Urinary bladder (tissue), 4 donors: ENCODE results near the gene BTBD9. TPM values are rescaled to one million over a fixed set of nuclear protein-coding genes. Genes with fewer than 3 reads are reported as not detected.

Source experiments
- DNase-seq: peaks from one replicate; pipeline ENCODE4 v3.0.0-alpha.2; 2015; ENCODE audit errors: extremely low spot score
- H3K27ac ChIP-seq: one replicate; pipeline ENCODE4 v1.5.1; 2013; ENCODE audit warnings: low read depth, mild to moderate bottlenecking, moderate library complexity
- H3K36me3 ChIP-seq: one replicate; pipeline ENCODE4 v1.6.1; 2013; ENCODE audit warnings: mild to moderate bottlenecking, moderate library complexity; ENCODE audit not compliant: insufficient read depth
- H3K4me1 ChIP-seq: one replicate; pipeline ENCODE4 v1.6.1; 2013; ENCODE audit warnings: mild to moderate bottlenecking, moderate library complexity; ENCODE audit not compliant: insufficient read depth
- H3K4me3 ChIP-seq: one replicate; pipeline ENCODE4 v1.5.1; 2013; ENCODE audit warnings: low read depth, low read length
- WGBS: extraction: QIAGEN DNeasy Blood & Tissue Kit; methylation state at CpG from one replicate; pipeline ENCODE4 v1.1.7; 2013; 5-methylcytosine and 5-hydroxymethylcytosine counted together
- polyA plus RNA-seq: library from polyadenylated mRNA; stranded (reverse); fragments of 200-250 nt; gene quantifications from one replicate; pipeline ENCODE4 v1.2.3, GENCODE V29; 2013
- total RNA-seq: library from RNA; depleted of rRNA; stranded (reverse); fragments of >200 nt; gene quantifications from one replicate; pipeline ENCODE4 v1.2.3, GENCODE V29; 2014
- donor health status: healthy with polysubstance abuse.
- donor health status: healthy.

BTBD9 gene
- total and polyA plus RNA-seq, 2 donors: 5.3 to 34.2 TPM

DNA sequence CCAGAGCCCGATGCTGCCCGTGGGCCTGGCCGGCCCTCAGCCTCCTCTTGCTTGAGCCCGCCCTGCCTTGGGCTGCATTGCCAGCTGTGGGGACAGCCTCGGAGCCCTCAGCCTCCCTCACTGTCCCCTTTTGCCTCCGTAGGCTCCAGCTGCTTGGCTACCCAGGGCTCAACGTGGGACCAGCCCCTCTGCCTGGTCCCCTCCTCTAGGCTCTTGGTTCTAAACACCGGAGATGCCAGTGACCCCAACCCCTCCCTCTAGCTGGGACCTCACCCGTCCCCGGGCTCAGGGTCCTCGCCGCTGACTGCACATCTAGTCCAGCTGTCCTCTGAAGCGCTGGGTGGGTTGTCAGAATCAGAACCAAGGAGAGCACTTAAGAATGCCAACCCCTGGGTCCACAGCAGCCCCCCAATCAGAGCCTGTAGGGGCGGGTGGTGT lies 475.0 kb downstream of the BTBD9 start:
- WGBS: 93% methylated on average over 14 of the region's 14 CpGs
- Histone ChIP-seq H3K4me1 (no peaks in the 10 kb centered on the region), H3K27ac (no peak overlapping the region), H3K36me3 (no peaks in the 10 kb centered on the region), H3K4me3 (no peak overlapping the region)
- no peak for DNase-seq

DNA sequence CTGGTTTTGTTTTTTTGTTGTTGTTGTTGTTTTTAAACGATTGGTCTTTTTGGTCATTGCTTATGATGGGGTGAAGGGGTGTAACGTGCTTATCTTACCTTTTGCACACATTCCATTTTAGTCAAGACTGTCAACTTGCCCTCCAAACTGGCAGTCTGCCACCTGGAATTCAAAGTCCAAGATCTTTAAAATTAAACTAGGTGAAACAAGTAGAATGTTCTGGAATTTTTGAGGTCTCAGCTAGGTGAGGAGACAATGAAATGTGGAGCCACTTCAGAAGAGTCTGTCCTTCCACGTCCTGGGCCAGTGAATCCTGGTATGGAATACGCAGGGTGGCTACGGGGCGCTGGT lies 475.6 kb downstream of the BTBD9 start:
- DNase-seq: no peak
- H3K36me3 ChIP-seq: no peaks in the 10 kb centered on the region
- WGBS: 88% methylated on average over 6 of the region's 6 CpGs
- no peak overlapping the region for H3K4me3 ChIP-seq
- H3K4me1 ChIP-seq: no peaks in the 10 kb centered on the region
- H3K27ac ChIP-seq: no peak overlapping the region

DNA sequence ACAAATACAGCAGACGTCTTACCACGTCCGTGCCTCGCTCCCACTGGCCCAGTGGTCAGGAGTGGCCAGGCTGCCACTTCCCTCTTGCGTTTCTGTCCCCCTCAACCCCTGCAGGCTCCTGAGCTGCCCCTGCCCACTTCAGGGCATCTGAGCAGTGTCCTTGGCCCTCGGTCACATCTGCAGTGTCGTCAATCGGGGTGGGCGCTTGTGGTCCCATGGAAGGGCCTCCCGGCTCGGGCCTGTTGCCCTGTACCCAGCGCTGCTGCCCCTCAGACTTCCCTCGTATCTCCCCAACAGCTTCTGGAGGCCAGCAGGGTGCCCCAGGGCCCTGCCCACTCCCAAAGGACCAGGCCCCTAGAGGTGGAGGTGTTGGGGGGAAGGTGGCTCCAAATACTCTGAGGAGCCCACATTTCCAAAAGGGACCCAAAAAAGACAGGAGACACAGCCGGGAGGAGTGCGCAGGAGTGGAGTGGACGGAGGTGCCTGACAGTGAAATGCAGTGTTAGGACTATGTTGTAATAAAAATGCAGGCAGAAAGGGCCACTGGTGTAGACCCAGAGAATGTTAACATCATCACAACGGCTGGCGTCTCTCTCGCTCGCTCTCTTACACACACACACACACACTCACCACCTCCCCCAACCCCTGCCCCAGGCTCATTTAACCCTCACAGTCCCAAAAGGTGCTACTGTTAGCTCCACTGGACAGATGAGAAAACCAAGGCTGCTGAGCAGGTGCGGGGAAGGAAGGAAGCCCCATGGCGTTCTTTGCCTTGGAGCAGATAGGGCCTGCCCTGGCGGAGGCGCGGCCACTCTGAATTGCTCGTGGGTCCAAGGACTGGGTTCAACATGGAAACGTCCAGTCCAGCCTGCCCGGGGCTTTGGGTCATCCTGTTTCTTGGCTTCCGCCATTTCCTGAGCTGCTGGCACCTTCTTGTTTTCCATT lies 476.3 kb downstream of the BTBD9 start:
- Histone ChIP-seq H3K4me3 (no peak overlapping the region), H3K36me3 (no peaks in the 10 kb centered on the region), H3K27ac (no peak overlapping the region), H3K4me1 (no peaks in the 10 kb centered on the region)
- WGBS: 82% methylated on average over 29 of the region's 29 CpGs
- no peak for DNase-seq

DNA sequence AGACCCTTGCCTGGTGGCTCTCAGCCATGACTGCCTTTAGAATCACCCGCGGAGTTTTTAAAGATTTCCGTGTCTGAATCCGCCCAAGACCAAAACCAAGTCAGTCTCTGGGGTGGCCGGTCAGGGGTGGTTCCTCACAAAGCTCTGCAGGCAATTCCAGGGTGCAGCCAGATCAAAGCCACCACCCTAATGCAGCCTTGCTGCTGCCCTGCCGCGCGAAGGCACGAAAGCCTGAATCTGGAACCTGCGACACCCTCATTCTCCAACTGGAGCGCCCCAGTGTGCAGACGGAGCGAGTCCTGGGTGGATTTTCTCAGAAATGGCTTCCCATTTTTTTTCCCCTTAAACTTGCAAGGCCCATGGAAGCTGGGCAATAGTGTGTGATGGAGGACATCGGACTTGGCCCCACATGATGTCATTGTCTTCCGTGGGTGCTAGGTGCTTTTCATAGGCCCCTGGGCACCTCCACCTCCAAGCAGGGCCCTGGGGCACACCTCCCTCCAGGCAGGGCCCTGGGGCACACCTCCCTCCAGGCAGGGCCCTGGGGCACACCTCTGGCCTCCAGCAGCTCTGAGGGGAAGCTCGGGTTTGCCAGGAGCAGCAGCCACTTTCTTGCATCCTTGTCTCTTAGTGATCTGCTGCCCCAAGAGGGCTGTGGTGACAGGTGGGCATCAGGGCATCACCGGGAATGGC lies 477.1 kb downstream of the BTBD9 start:
- DNase-seq: no peak
- H3K27ac ChIP-seq: no peak overlapping the region
- H3K4me3 ChIP-seq: no peak overlapping the region
- H3K36me3 ChIP-seq: no peaks in the 10 kb centered on the region
- no peaks in the 10 kb centered on the region for H3K4me1 ChIP-seq
- WGBS: 96% methylated on average over 17 of the region's 17 CpGs

DNA sequence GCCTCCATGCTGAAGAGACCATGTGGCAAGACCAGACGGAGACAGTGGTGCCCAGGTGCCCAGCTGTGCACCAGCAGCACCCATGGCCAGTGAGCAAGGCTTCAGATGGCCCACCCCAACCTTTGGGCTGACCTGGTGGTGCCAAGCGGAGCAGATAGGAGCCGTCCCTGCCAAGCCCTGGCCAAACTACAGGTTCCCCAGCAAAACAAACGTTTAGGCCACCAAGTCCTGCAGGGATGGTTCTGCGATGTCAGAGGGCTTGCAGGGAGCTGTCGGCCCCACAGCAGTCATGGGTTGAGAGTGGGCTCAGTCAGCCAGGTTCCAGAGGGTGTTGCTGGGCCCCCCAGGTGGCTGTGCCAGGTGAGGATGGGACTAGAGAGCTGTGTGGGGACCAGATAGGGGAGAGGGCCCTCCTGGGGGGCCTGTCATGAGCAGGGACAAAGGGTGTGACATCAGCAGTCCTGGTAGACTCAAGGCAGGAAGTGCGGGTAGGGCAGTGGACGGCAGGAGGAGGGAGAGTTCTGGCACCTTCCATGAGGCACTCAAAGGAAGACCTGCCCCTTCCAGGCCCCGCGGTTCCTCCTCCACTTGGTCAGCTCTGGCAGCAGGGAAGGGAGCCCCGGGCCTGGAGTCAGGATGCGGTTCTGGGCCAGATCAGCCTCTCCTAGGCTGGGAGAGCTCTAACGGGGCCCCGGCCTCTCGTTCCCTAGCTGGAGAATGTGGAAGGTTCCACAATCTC lies 477.8 kb downstream of the BTBD9 start:
- Histone ChIP-seq H3K4me1 (no peaks in the 10 kb centered on the region), H3K36me3 (no peaks in the 10 kb centered on the region), H3K27ac (no peak overlapping the region), H3K4me3 (no peak overlapping the region)
- 90% methylated on average over 15 of the region's 15 CpGs for WGBS
- DNase-seq: no peak

DNA sequence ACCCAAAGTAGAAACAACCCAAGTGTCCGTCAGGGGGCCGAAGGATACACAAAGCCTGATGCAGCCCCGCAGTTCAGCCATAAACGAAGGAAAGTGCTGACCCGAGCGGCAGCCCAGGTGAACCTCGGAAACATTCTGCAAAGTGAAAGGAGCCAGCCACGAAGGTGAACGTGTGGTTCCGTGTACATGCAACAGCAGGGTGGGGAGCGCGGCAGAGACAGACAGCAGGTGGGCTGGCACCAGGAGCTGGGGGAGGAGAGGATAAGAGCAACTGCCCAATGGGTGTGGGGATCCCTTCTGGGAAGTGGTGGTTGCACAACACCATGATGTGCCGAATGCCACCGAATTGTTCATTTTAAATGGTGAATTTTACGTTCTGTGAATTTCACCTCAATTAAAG lies 478.4 kb downstream of the BTBD9 start:
- Histone ChIP-seq H3K4me3 (no peak overlapping the region), H3K27ac (no peak overlapping the region), H3K4me1 (no peaks in the 10 kb centered on the region), H3K36me3 (no peaks in the 10 kb centered on the region)
- no peak for DNase-seq
- WGBS: 96% methylated on average over 15 of the region's 15 CpGs

DNA sequence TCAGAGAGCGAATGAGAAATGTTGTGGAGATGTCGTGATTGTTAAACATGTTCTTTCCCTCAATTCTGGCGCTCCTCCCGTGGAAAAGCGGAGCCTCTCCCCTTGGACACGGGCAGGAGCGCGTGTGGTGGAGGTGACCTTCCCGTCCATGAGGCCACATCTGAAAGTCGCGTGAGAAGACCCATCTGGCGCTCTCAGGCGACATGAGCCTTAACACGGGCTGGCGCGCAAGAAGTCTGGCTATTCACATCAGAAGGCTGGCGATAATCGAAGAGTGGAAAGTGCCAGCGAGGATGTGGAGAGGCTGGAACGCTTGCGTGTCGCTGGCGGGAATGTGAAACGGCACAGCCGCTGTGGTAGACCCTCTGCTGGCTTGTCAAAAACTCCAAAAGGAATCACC lies 478.9 kb downstream of the BTBD9 start:
- H3K4me1 ChIP-seq: no peaks in the 10 kb centered on the region
- H3K36me3 ChIP-seq: no peaks in the 10 kb centered on the region
- no peak for DNase-seq
- 96% methylated on average over 25 of the region's 25 CpGs for WGBS
- no peak overlapping the region for H3K4me3 ChIP-seq
- no peak overlapping the region for H3K27ac ChIP-seq

DNA sequence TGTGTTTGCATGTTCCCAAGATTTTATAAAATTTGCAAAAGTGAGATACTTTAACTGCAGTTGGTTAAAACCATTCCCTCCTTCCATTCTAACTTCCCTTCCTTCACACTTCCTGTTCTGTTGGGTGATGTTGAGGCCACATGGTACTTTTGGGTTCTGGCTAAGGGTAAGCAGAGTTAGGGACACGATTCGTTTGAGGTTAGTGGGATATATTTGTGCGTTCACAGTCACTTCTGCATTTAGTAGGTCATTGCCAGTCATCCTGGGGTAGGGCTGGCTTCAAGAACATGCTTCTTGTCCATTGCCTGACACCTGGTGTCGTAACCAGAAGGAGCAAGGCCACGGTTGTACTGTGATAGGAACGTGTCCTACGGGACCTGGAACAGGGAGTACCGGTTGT lies 480.1 kb downstream of the BTBD9 start:
- H3K4me3 ChIP-seq: no peak overlapping the region
- no peaks in the 10 kb centered on the region for H3K4me1 ChIP-seq
- no peaks in the 10 kb centered on the region for H3K36me3 ChIP-seq
- 81% methylated on average over 8 of the region's 8 CpGs for WGBS
- no peak for DNase-seq
- no peak overlapping the region for H3K27ac ChIP-seq

DNA sequence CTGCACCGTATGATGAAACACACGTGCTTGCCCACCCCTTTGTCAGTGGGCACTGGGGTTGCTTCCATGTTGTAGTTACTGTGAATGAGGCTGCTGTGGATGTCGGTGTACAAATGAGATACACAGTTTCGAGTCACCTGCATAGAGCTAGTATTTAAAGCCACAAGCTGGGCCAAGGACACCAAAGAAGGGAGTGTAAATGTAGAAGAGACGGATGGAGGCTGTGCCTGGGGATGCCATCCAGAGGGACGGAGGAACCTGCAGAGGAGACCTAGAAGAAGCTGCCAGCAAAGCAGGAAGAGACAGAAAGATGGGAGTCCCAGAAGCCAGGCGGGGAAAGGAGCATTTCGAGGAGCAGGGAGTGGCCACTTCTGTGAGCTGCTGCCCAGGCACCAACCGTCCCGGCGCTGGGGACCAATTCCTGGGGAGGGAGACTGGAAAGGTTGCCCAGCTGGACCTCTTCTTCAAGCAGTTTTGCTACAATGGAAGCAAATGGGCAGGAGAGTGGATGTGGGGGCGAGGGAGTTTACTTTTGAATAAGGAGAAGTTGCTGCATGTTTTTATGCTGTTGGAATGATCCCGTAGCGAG lies 480.9 kb downstream of the BTBD9 start:
- DNase-seq: no peak
- no peaks in the 10 kb centered on the region for H3K36me3 ChIP-seq
- no peak overlapping the region for H3K4me3 ChIP-seq
- WGBS: 89% methylated on average over 14 of the region's 14 CpGs
- no peak overlapping the region for H3K27ac ChIP-seq
- no peaks in the 10 kb centered on the region for H3K4me1 ChIP-seq

DNA sequence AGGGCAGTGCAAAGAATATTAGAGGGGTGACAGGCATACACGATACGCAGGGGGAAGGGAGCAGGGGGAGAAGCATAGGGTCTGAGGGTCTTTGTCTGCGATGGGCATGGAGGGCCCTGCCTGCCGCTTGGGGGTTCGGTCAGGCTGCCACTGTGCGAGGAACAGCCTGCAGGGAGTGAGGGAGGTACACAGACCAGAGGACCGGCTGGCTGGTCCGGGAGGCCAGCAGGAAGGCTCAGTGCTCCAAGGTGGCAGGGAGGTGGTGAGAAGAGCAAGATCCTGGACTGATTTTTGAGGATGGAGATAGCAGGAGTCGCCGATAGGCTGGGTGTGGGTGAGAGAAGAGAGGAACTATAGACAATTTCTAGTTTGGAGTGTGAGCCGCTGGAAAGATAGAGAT lies 481.8 kb downstream of the BTBD9 start:
- no peaks in the 10 kb centered on the region for H3K36me3 ChIP-seq
- H3K4me1 ChIP-seq: no peaks in the 10 kb centered on the region
- 91% methylated on average over 11 of the region's 11 CpGs for WGBS
- H3K27ac ChIP-seq: no peak overlapping the region
- H3K4me3 ChIP-seq: no peak overlapping the region
- DNase-seq: no peak

DNA sequence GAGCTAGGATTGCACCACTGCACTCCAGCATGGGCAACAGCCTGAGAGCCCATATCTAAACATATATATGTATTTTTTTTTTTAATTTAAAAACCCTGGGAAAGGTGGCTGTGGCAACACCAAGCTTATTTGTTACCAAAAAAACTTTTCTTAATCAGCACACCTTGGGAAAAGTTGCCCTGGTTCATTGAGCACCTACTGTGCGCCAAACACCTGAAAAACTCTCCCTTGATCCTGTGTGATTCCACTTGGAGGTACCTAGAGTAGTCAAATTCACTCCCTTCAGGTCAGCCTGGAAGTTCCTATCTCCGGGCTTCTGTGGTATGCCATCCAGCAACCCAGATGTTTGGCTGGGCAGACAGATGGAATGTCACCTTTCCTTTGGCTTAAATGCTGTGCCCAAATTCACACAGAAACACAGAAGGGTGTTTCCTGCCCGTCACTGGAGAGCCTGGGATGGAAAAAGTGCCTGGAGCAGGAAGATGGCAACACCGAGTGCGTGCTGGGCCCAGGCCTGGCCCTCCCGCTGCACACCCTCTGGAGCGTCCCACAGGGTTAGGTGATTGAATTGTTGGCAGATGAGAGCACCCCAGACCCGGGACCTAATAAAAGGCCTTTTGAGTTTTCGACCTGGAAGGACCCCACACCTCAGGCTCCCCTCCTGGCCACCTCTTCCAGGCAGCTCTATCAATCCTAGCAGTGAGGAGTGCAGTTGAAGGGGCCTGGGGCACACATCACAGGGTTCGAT lies 482.7 kb downstream of the BTBD9 start:
- Histone ChIP-seq H3K27ac (no peak overlapping the region), H3K4me3 (no peak overlapping the region), H3K36me3 (no peaks in the 10 kb centered on the region), H3K4me1 (no peaks in the 10 kb centered on the region)
- 95% methylated on average over 10 of the region's 10 CpGs for WGBS
- no peak for DNase-seq

DNA sequence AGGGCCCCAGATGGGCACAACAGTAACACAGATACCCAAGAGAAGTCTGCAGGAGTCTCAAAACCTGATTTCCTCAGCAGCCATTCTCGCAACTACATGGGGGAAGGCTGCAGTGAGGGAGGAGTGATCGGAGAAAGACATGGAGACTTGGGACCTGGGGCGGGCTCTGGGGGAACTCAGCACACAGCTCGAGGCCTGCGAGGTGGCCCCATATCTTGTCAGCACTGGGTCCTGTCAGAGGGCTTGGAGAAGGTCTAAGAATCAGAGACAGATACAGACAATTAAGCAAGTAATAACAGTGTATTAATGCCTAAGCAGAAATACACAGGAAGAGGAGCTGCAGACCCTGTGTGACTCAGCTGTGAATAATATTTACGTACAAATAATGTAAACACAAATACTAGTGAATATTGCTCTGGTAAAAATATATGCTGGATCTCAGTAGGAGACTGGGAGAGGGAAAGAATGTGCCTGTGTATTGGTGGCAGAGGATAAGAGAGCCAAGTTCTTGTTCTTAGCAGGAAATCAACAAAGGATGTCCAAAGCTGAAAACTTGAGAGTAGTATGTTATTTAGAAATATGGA lies 484.0 kb downstream of the BTBD9 start:
- Histone ChIP-seq H3K4me1 (no peaks in the 10 kb centered on the region), H3K4me3 (no peak overlapping the region), H3K27ac (no peak overlapping the region), H3K36me3 (no peaks in the 10 kb centered on the region)
- no peak for DNase-seq
- 67% methylated on average over 6 of the region's 6 CpGs for WGBS

DNA sequence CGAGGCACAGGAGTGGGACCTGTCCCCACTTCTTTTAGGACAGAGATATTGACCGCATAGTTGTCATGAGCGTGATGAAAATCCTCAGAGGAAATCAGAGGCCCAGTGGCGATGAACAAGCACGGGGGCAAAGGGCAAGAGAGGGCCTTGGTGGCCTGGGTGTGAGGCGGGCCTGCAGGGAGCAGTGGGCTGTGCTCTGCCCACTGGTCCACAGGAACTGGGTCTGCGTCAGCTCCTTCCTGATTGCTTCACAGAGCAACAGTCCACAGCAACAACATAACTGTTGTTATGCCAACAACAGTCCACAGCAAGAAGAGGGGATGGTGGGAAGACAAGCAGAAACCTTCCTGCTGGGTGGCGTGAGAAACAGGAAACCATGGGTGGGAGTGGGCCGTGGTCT lies 484.6 kb downstream of the BTBD9 start:
- Histone ChIP-seq H3K36me3 (no peaks in the 10 kb centered on the region), H3K27ac (no peak overlapping the region), H3K4me3 (no peak overlapping the region), H3K4me1 (no peaks in the 10 kb centered on the region)
- 77% methylated on average over 9 of the region's 9 CpGs for WGBS
- no peak for DNase-seq
